Fibroblast of the aortic adventitia (primary cell): Measurements from ENCODE around the gene HNRNPK. TPM values are rescaled to one million over a fixed set of nuclear protein-coding genes. Genes with fewer than 3 reads are reported as not detected.

Experiments used
- DNase-seq: peaks from one replicate; pipeline ENCODE4 v3.0.0-alpha.2; 2010; ENCODE audit warnings: low read depth
- H3K4me3 ChIP-seq: 2 replicates; pipeline ENCODE4 v1.5.1; 2011; ENCODE audit warnings: low read depth, mild to moderate bottlenecking, control low read depth, low read length, moderate library complexity
- small RNA-seq: library from RNA; depleted of rRNA; stranded (forward); fragments of <200 nt; gene quantifications from one replicate; pipeline ENCODE3, GENCODE V24; 2012
- total RNA-seq: library from RNA; depleted of rRNA; stranded (reverse); fragments of >200 nt; gene quantifications from 2 replicates; pipeline ENCODE4 v1.2.3, GENCODE V29; 2012; ENCODE audit warnings: low replicate concordance
- TF ChIP-seq, protein P1 (sequence below): IDR thresholded peaks from 2 replicates; pipeline ENCODE4 v1.5.1; 2011; ENCODE audit warnings: mild to moderate bottlenecking, low read length, control low read depth, inconsistent platforms; ENCODE audit not compliant: insufficient read depth

HNRNPK gene
- total RNA-seq, 1 donor: 445 TPM

DNA sequence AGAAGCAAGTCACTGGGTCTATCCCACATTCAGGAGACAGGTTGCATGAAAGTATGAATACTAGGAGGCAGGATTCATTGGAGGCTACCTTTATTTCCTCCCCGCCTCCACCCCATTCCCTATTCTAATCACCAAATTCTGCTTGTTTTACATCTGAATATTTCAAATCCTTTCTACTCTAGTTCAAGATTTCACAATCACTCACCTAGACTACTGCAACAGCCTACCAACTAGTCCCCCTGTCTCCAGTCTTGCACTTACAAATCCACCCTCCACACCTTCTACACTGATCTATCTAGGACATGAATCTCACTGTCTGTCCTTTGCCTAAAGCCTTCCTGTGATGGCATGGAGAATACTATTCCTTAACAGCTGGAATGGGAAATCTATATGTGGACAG is 52.4 kb downstream of the HNRNPK start:
- no peak for DNase-seq
- H3K4me3 ChIP-seq: no peak overlapping the region
- TF ChIP-seq, protein P1, sequence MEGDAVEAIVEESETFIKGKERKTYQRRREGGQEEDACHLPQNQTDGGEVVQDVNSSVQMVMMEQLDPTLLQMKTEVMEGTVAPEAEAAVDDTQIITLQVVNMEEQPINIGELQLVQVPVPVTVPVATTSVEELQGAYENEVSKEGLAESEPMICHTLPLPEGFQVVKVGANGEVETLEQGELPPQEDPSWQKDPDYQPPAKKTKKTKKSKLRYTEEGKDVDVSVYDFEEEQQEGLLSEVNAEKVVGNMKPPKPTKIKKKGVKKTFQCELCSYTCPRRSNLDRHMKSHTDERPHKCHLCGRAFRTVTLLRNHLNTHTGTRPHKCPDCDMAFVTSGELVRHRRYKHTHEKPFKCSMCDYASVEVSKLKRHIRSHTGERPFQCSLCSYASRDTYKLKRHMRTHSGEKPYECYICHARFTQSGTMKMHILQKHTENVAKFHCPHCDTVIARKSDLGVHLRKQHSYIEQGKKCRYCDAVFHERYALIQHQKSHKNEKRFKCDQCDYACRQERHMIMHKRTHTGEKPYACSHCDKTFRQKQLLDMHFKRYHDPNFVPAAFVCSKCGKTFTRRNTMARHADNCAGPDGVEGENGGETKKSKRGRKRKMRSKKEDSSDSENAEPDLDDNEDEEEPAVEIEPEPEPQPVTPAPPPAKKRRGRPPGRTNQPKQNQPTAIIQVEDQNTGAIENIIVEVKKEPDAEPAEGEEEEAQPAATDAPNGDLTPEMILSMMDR: no peak

DNA sequence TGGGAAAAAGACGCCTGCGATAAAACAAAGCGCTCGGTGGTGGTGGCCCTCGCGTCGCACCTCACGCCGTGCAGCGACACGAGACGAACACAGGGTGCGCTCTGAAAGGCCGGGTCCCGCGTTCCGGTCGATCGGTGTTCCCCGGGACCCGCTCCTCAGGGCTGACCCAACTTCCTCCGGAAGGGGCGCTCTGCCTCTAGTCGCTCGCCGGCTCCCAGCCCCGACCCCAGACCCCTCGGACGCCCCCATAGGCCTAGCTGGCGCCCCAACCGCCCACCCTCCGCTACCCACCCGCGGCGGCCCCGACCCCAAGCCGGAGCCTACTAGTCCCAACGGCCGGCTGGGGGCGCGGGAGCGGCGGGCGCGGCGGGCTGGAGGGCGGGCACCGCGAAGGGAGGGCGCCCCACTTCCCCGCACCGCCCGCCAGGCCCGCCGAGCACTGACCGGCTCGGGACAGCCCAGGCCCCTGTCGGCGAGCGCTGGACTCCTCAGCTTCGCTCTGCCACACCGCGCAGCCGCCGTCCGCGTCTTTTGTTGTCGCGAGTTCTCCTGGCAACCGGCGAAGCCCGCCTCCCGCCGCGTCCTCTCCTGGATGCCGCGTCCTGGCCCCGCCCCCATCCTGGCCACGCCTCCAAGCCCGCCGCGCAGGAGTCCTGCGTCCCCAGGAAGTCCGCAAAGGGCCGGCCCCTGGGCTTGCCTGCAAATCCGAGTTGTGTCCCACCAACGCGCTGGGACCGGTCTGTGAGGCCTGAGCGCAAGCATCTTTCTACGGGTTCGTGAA is 58.9 kb downstream of the HNRNPK start, which contains the start of gene KIF27:
Gene KIF27 (minus strand): TSS at position 506 of the 781 bp plus-strand sequence. CDS start 5,841 bp downstream, outside the sequence.
- peak; percentile 95 for DNase-seq
- TF ChIP-seq, protein P1: peak; percentile 51
- peak within 1 kb of the TSS; percentile 79 for H3K4me3 ChIP-seq

DNA sequence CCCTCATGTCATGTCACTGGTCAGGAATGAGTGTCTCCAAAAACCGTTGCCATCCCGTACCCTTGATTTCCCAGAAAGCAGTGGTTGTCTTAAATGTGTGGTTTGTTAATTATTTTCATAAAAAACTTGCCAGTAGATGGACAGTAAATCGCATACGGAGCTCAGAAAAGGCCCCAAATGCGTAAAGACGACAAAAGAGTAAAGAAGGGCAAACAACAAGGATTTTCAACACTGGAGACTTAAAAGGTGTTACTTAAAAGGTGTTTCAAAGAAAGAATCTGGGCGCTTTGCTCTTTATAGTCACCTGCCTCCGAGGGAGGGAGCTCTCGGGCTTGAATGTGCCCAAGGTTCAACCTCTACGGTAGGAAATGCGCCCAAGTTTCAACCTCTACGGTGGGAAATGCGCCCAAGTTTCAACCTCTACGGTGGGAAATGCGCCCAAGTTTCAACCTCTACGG is 59.5 kb downstream of the HNRNPK start:
- TF ChIP-seq, protein P1: peak; percentile 53
- peak; percentile 50 for DNase-seq
- H3K4me3 ChIP-seq: peak overlapping the region; percentile 79

DNA sequence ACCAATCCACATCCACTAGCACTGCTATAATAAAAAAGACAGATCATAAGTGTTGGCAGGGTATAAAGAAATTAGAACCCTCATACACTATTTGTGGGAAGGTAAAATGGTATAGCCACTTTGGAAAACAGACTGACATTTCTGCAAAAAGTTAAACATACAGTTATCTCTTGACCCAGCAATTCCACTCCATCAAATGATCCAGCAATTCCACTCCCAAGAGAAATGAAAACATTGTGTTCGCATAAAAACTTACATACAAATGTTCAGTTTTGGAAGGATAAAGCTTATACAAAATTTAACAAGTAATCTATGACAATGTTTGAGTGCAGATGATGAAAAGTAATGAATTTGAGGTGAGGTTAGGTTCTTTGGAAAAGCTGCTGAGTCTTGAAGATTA is 60.9 kb downstream of the HNRNPK start:
- TF ChIP-seq, protein P1: no peak
- no peak overlapping the region for H3K4me3 ChIP-seq
- no peak for DNase-seq

Small RNA genes lying within 50 kb of the gene (small RNA-seq; reads per million reads assigned to genes)
- gene RF00019: not detected

Other genes starting within 250 kb of the HNRNPK start
- gene GKAP1, start 162.4 kb downstream of the HNRNPK start, total RNA-seq: 1.4 and 2.2 TPM in 2 replicates
- gene KIF27, start 58.8 kb downstream of the HNRNPK start, total RNA-seq: 6.0 and 7.2 TPM in 2 replicates
- 1.2 and 17.0 TPM in 2 replicates for gene RMI1, start 590 bp upstream of the HNRNPK start, total RNA-seq